NCI-H187 treated with DMSO at 0.1 percent for 48 hours (cell line): ENCODE data around the gene CASK.

Experiments
- DNase-seq: peaks from one replicate; lab custom pipeline; 2025; lab: John Stamatoyannopoulos, UW

Gene CASK

GRCh38 chrX:41923211-41923977 is at the start of gene CASK:
TSS of gene CASK (minus strand) at chrX:41923554. CDS start at chrX:41922988, 566 bp downstream.
- peak; percentile 67 for DNase-seq

- no peak for DNase-seq
Observed at GRCh38 chrX:41971346-41971745, 48.0 kb upstream of the CASK start.

- no peak for DNase-seq
Observed at GRCh38 chrX:41970419-41970818, 47.1 kb upstream of the CASK start.

GRCh38 chrX:41963348-41963747 is 40.0 kb upstream of the CASK start:
- no peak for DNase-seq

GRCh38 chrX:41960142-41960541 is 36.8 kb upstream of the CASK start:
- DNase-seq, result no peak

- no peak for DNase-seq
Observed at GRCh38 chrX:41958861-41959260, 35.5 kb upstream of the CASK start.

- no peak for DNase-seq
Observed at GRCh38 chrX:41956027-41956426, 32.7 kb upstream of the CASK start.

- no peak for DNase-seq
Observed at GRCh38 chrX:41952102-41952501, 28.7 kb upstream of the CASK start.

- DNase-seq, result no peak
Observed at GRCh38 chrX:41946989-41947612, 23.7 kb upstream of the CASK start.

GRCh38 chrX:41946235-41946634 is 22.9 kb upstream of the CASK start:
- no peak for DNase-seq

GRCh38 chrX:41935832-41936231 is 12.5 kb upstream of the CASK start:
- no peak for DNase-seq

GRCh38 chrX:41933546-41933945 is 10.2 kb upstream of the CASK start:
- no peak for DNase-seq

- DNase-seq, result no peak
Observed at GRCh38 chrX:41932885-41933284, 9.5 kb upstream of the CASK start.

- DNase-seq, result no peak
Observed at GRCh38 chrX:41931591-41931990, 8.2 kb upstream of the CASK start.

GRCh38 chrX:41923978-41924683 is 777 bp upstream of the CASK start:
- DNase-seq, result no peak

- no peak for DNase-seq
Observed at GRCh38 chrX:41922431-41923151, 763 bp downstream of the CASK start.

- DNase-seq, result no peak
Observed at GRCh38 chrX:41921492-41922430, 1.6 kb downstream of the CASK start.

GRCh38 chrX:41919870-41920269 is 3.5 kb downstream of the CASK start:
- DNase-seq, result no peak

GRCh38 chrX:41917517-41917916 is 5.8 kb downstream of the CASK start:
- DNase-seq, result no peak

- no peak for DNase-seq
Observed at GRCh38 chrX:41913476-41913875, 9.9 kb downstream of the CASK start.

- DNase-seq, result no peak
Observed at GRCh38 chrX:41912923-41913322, 10.4 kb downstream of the CASK start.
